Peyer's patch (tissue), 4 donors: ENCODE measurements around the gene FRMD4A.

Experiments
- CTCF ChIP-seq, 6 experiments: fragments of 450-650 bp in 4 of 6; fragments of 200-600 bp in 2 of 6; sonication (generic) in 1 of 6; IDR thresholded peaks; one replicate each; pipeline ENCODE4 v1.5.1; 2017 to 2019; ENCODE audit warnings: antibody characterized with exemption in 6 of 6, mild to moderate bottlenecking in 3 of 6, moderate library complexity in 1 of 6
- POLR2A ChIP-seq, 2 donors: fragments of 450-650 bp; IDR thresholded peaks; one replicate each; pipeline ENCODE4 v1.5.1; 2017; ENCODE audit warnings: antibody characterized with exemption in 2 of 2, mild to moderate bottlenecking in 2 of 2, moderate library complexity in 2 of 2

DNA sequence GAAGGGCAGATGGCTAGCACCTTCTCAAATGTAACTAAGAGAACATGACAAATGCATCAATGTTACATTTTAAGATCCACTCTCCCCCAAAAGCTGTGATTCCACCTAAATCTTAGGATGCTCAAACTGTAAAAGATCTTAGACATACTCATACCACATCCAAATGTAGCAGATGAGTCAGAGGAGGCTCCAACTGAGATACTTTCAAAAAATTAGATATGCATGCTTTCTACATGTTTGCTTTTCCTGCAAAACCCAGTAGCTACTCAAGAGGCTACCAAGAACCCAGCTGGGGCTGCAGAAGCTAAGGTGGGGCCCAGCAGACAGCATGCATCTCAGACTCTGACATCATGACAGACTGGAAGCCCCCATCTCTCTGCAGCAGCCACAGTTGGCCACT is 31.4 kb upstream of the FRMD4A start:
- TF ChIP-seq CTCF (IDR thresholded peaks at IDR 0.05) (no peak), POLR2A (IDR thresholded peaks at IDR 0.05) (no peak)
